Smooth muscle cell (in vitro differentiated cells): Measurements from ENCODE around the gene HLTF. TPM values are rescaled to one million over a fixed set of nuclear protein-coding genes. Genes with fewer than 3 reads are reported as not detected.

Experiments
- DNase-seq: peaks from one replicate; lab custom pipeline; 2025; ENCODE audit not compliant: unreplicated experiment; lab: John Stamatoyannopoulos, UW
- H2AFZ ChIP-seq: fragments of 200-600 bp; sonication (generic); 2 replicates; pipeline ENCODE4 v1.6.0; 2016; ENCODE audit warnings: antibody characterized with exemption, low read depth, mild to moderate bottlenecking
- H3F3A ChIP-seq: fragments of 200-600 bp; sonication (generic); 2 replicates; pipeline ENCODE4 v1.6.0; 2017; ENCODE audit warnings: antibody characterized with exemption, low read depth
- H3K27ac ChIP-seq: fragments of 200-600 bp; sonication (generic); 2 replicates; pipeline ENCODE4 v1.5.1; 2016; ENCODE audit warnings: low read depth, mild to moderate bottlenecking
- H3K27me3 ChIP-seq: fragments of 200-600 bp; sonication (generic); 2 replicates; pipeline ENCODE4 v1.6.1; 2016; ENCODE audit warnings: low read depth, mild to moderate bottlenecking
- H3K36me3 ChIP-seq: fragments of 200-600 bp; sonication (generic); 2 replicates; pipeline ENCODE4 v1.5.1; 2016; ENCODE audit warnings: low read depth
- H3K4me1 ChIP-seq: fragments of 200-600 bp; sonication (generic); 2 replicates; pipeline ENCODE4 v1.5.1; 2016; ENCODE audit warnings: low read depth
- H3K4me2 ChIP-seq: fragments of 200-600 bp; sonication (generic); 2 replicates; pipeline ENCODE4 v1.6.0; 2016; ENCODE audit warnings: mild to moderate bottlenecking
- H3K4me3 ChIP-seq: fragments of 200-600 bp; sonication (generic); 2 replicates; pipeline ENCODE4 v1.5.1; 2016; ENCODE audit warnings: mild to moderate bottlenecking
- H3K79me2 ChIP-seq: fragments of 200-600 bp; sonication (generic); 2 replicates; pipeline ENCODE4 v1.6.0; 2016; ENCODE audit warnings: low read depth, mild to moderate bottlenecking
- H3K9ac ChIP-seq: fragments of 200-600 bp; sonication (generic); 2 replicates; pipeline ENCODE4 v1.6.0; 2016; ENCODE audit warnings: low read depth
- H3K9me3 ChIP-seq: fragments of 200-600 bp; sonication (generic); replicated peaks from 2 replicates; pipeline ENCODE4 v1.5.1; 2016; ENCODE audit warnings: low read depth
- H4K20me1 ChIP-seq: fragments of 200-600 bp; sonication (generic); 2 replicates; pipeline ENCODE4 v1.6.0; 2016; ENCODE audit warnings: low read depth
- CTCF ChIP-seq: fragments of 200-600 bp; sonication (generic); IDR thresholded peaks from 2 replicates; pipeline ENCODE4 v1.5.1; 2017; ENCODE audit warnings: borderline replicate concordance, mild to moderate bottlenecking, antibody characterized with exemption; ENCODE audit not compliant: insufficient read depth, poor library complexity, severe bottlenecking
- WGBS: methylation state at CpG from one replicate; pipeline ENCODE4 v1.1.7; 2016; ENCODE audit warnings: low lambda C conversion rate; 5-methylcytosine and 5-hydroxymethylcytosine counted together
- polyA plus RNA-seq: library from polyadenylated mRNA; unstranded; fragments of >200 nt; fragmentation: Nextera tagmentation; extraction: Ambion mirVana; gene quantifications from 2 replicates; pipeline ENCODE4 v1.2.1, GENCODE V29; 2016
- total RNA-seq: library from RNA; depleted of rRNA; stranded (reverse); fragments of >200 nt; gene quantifications from 2 replicates; pipeline ENCODE4 v1.2.3, GENCODE V29; 2014

The HLTF gene
- total and polyA plus RNA-seq, 2 experiments from 2014 or later: 24.2 to 34.9 TPM

- no peaks in the 10 kb centered on the region for H3K27me3 ChIP-seq
- peaks cover 3% of the 10 kb centered on the region for H3F3A ChIP-seq
- peaks cover 40% of the 10 kb centered on the region for H3K79me2 ChIP-seq
- H3K4me1 ChIP-seq: peaks cover 11% of the 10 kb centered on the region
- peak overlapping the region; percentile 26 for H3K9ac ChIP-seq
- DNase-seq: no peak
- 1% methylated on average over 21 of the region's 21 CpGs for WGBS
- H3K4me3 ChIP-seq: peak overlapping the region; percentile 90
- H4K20me1 ChIP-seq: peaks cover 28% of the 10 kb centered on the region
- H3K27ac ChIP-seq: no peak overlapping the region
- TF ChIP-seq CTCF: no peak
- no peaks in the 10 kb centered on the region for H3K9me3 ChIP-seq
- peak overlapping the region; percentile 98 for H2AFZ ChIP-seq
- no peaks in the 10 kb centered on the region for H3K36me3 ChIP-seq
- peak overlapping the region; percentile 96 for H3K4me2 ChIP-seq
Measured at GRCh38 chr3:149085828-149086231, 503 bp downstream of the HLTF start.

DNA sequence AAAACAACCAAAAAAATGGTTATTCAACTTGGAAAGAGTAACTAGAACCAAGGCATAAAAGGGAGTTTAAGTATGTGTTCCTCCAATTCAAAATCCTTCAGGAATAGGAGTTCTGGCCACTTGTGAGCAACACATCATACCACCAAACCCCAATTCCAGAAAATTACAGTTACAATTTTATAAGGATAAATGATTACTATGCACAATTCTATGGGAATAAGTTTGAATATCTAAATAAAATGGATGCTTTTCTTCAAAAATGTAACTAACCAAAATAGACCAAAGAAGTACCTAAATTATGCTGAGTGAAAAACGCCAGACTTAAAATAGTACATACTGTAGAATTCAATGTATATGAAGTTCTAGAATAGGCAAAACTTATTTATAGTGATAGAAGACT, 4.6 kb downstream of the HLTF start:
- Histone ChIP-seq H3K9ac (no peak overlapping the region), H3K79me2 (peaks cover 60% of the 10 kb centered on the region), H3K9me3 (no peaks in the 10 kb centered on the region), H4K20me1 (peaks cover 55% of the 10 kb centered on the region), H3K36me3 (no peaks in the 10 kb centered on the region), H2AFZ (no peak overlapping the region), H3F3A (peaks cover 3% of the 10 kb centered on the region), H3K27ac (no peak overlapping the region), H3K27me3 (no peaks in the 10 kb centered on the region), H3K4me3 (no peak overlapping the region), H3K4me2 (no peak overlapping the region), H3K4me1 (peaks cover 8% of the 10 kb centered on the region)
- no peak for TF ChIP-seq CTCF
- DNase-seq: no peak
- WGBS: 86% methylated on average over 1 of the region's 1 CpG

DNA sequence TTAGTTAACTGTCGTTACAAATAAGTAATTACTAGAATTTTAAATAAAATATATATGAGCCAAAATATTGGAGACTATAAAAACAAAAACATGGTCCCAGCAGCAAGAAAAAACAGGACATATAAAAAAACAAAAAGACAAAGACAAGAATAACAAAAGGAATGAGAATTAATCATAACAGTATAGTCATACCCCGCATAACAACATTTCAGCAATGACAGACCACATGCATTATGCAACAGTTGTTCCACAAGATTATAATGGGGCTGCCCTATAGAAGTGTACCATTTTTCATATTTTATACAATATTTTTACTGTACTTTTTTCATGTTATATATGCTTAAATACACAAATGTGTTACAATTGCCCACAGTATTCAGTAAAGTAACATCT, 5.6 kb downstream of the HLTF start:
- peaks cover 3% of the 10 kb centered on the region for H3F3A ChIP-seq
- peaks cover 67% of the 10 kb centered on the region for H3K79me2 ChIP-seq
- no peak for DNase-seq
- TF ChIP-seq CTCF: no peak
- no peaks in the 10 kb centered on the region for H3K27me3 ChIP-seq
- H3K4me2 ChIP-seq: peak overlapping the region; percentile 22
- H3K4me3 ChIP-seq: no peak overlapping the region
- H3K9me3 ChIP-seq: no peaks in the 10 kb centered on the region
- H3K9ac ChIP-seq: no peak overlapping the region
- peak overlapping the region; percentile 43 for H3K27ac ChIP-seq
- H3K4me1 ChIP-seq: peaks cover 8% of the 10 kb centered on the region
- no peak overlapping the region for H2AFZ ChIP-seq
- H4K20me1 ChIP-seq: peaks cover 62% of the 10 kb centered on the region
- 92% methylated on average over 2 of the region's 2 CpGs for WGBS
- H3K36me3 ChIP-seq: no peaks in the 10 kb centered on the region

DNA sequence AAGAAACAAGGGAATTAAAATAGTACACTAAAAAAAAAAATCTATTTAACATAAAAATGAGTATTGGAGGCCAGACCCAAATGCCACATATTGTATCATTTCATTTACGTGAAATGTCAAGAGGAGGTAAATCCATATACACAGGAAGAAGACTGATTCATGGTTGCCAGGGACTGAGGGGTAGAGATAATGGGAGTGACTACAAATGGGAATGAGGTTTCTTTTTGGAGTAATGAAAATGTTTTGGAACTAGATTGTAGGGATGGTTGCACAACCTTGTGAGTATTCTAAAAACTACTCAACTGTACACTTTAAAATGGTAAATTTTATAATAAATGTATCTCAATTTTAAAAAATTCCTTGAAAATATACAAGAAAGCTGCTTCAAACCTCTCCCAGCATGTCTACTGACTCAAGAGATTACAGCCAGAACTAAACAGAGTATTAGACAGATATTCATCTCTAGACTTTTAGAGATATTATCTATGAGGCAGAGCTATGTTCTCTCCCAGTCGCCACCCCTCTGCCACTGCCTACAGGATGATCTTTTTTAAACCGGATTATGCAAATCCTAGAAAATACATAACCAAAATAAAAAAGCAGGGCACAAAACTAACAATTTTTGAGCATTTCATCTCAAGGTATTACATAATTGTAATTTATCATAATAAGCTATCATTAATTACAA, 6.2 kb downstream of the HLTF start:
- peaks cover 63% of the 10 kb centered on the region for H3K79me2 ChIP-seq
- no peak overlapping the region for H3K9ac ChIP-seq
- 71% methylated on average over 3 of the region's 3 CpGs for WGBS
- peaks cover 3% of the 10 kb centered on the region for H3F3A ChIP-seq
- H3K27me3 ChIP-seq: no peaks in the 10 kb centered on the region
- H3K4me2 ChIP-seq: no peak overlapping the region
- H3K4me3 ChIP-seq: no peak overlapping the region
- no peak overlapping the region for H2AFZ ChIP-seq
- DNase-seq: no peak
- H3K36me3 ChIP-seq: no peaks in the 10 kb centered on the region
- H3K4me1 ChIP-seq: peaks cover 3% of the 10 kb centered on the region
- peak overlapping the region; percentile 43 for H3K27ac ChIP-seq
- H4K20me1 ChIP-seq: peaks cover 64% of the 10 kb centered on the region
- H3K9me3 ChIP-seq: no peaks in the 10 kb centered on the region
- TF ChIP-seq CTCF: no peak
